Fibroblast of villous mesenchyme (primary cell): ENCODE measurements around the gene COMMD2. TPM values are rescaled to one million over a fixed set of nuclear protein-coding genes. Genes with fewer than 3 reads are reported as not detected.

Source experiments
- DNase-seq: peaks from one replicate; pipeline ENCODE4 v3.0.0-alpha.2; 2010; ENCODE audit warnings: low read depth
- H3K4me3 ChIP-seq: 2 replicates; pipeline ENCODE4 v1.5.1; 2011; ENCODE audit warnings: low read depth, mild to moderate bottlenecking, low read length
- total RNA-seq: library from RNA; depleted of rRNA; stranded (reverse); fragments of >200 nt; gene quantifications from 2 replicates; pipeline ENCODE4 v1.2.3, GENCODE V29; 2012
- TF ChIP-seq, protein P1 (sequence below): IDR thresholded peaks from 2 replicates; pipeline ENCODE4 v1.5.1; 2012; ENCODE audit warnings: low read depth, mild to moderate bottlenecking, low read length; ENCODE audit not compliant: insufficient read depth

COMMD2 gene
- total RNA-seq, 1 donor: 34.5 TPM

DNA sequence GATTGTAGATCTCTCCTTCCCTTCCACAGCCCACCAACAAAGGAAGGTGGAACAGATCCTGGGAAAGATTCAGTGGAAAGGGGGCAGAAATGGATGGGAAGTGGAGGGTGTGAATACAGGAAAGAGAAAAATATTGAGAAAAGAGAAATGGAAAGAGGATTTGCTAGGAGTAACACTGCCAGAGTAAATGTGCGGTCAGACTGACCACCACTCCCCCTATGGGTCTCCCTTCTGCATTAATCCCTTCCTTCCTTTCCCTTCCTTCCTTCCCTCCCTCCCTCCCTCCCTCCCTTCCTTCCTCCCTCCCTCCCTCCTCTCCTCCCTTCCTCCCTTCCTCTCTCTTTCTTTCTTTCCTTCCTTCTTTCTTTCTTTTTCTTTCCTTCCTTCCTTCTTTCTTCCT, 12.0 kb upstream of the COMMD2 start:
- no peak for DNase-seq
- TF ChIP-seq, protein P1, sequence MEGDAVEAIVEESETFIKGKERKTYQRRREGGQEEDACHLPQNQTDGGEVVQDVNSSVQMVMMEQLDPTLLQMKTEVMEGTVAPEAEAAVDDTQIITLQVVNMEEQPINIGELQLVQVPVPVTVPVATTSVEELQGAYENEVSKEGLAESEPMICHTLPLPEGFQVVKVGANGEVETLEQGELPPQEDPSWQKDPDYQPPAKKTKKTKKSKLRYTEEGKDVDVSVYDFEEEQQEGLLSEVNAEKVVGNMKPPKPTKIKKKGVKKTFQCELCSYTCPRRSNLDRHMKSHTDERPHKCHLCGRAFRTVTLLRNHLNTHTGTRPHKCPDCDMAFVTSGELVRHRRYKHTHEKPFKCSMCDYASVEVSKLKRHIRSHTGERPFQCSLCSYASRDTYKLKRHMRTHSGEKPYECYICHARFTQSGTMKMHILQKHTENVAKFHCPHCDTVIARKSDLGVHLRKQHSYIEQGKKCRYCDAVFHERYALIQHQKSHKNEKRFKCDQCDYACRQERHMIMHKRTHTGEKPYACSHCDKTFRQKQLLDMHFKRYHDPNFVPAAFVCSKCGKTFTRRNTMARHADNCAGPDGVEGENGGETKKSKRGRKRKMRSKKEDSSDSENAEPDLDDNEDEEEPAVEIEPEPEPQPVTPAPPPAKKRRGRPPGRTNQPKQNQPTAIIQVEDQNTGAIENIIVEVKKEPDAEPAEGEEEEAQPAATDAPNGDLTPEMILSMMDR: no peak

DNA sequence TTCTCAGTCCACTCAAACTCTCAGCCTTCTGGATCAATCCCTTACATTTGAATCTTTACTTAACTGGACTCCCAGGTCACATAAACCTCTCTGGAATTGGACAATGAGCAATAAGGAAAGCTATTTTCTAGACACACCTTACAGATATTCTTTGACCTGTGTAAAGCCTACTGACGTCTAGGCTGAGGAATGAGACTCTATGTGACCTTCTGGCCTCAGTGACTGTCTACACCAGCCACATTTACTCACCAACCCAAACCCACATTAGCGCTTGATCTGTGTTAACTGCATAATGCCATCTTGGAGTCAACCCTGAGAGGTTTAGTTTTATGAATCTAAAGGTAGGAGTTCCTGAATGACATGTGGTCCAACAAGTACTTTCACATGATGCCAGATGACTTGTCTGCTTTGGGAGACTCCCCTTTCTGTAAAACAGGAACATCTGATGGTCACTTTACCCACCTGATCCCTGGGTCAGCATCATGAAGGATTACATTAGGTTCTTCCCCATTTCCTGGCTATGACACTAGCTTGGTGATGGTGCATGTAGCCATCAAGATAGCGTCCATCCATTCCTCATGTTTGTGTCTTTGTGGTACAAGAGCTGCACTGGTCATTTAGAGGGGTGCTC, 11.4 kb upstream of the COMMD2 start:
- no peak for DNase-seq
- TF ChIP-seq, protein P1: no peak
- H3K4me3 ChIP-seq: no peak overlapping the region

More for the DNA sequence above, 12.0 kb upstream of the COMMD2 start:
- no peak overlapping the region for H3K4me3 ChIP-seq

DNA sequence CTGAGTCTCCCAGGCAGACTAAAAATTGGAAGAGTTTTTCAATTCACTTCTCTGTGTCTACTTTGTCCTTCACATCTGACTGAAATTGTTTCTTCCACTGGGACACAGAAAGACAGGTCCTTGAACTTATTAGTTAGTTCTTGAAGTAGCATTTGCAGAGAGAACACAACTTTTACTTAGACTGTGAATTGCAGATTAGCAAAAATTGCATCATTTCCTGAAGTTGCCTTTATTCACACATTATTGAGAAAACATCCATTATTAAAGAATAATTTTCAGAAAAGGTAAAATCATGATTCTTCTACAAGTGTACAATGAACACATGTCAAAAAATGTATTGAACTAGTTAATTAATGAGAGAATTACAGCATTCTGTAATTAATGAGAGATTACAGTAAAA, 1.4 kb upstream of the COMMD2 start:
- TF ChIP-seq, protein P1: no peak
- H3K4me3 ChIP-seq: no peak overlapping the region
- DNase-seq: no peak

DNA sequence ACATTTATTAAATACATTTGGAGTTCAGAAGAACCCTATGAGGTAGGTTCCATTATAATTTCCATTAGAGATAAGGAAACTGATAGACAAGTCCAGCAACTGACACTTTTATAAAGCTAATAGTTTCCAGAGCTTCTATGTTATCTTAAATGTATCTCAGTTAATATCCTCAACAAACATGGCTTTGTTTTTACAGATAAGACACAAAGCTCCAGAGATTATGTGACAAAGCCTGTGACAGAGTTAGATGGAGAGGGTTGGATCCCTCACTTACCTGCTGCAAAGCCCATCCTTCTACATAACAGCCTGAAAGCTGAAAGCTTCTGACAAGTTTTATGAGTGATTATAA, 473 bp upstream of the COMMD2 start:
- H3K4me3 ChIP-seq: peak overlapping the region; percentile 94
- no peak for DNase-seq
- TF ChIP-seq, protein P1: no peak

DNA sequence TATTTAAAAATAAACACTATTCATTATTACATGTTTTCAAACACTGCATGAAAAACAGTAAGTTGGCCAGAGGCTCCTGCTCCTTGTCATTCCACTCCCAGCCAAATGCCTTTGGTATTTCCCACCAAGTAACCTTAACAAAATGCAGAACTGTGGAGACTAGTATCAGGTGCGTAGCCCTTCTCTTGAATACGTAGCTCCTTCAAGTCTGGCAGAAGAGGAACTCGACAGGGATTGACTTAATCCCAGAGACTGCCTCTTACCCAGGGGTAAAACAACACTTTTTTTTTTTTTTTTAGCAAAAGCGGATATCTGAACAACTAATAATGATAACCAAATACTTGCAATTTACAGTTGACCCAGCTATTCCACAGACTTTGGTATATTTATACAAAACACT, 738 bp downstream of the COMMD2 start:
- DNase-seq: no peak
- H3K4me3 ChIP-seq: peak overlapping the region; percentile 94
- TF ChIP-seq, protein P1: no peak

DNA sequence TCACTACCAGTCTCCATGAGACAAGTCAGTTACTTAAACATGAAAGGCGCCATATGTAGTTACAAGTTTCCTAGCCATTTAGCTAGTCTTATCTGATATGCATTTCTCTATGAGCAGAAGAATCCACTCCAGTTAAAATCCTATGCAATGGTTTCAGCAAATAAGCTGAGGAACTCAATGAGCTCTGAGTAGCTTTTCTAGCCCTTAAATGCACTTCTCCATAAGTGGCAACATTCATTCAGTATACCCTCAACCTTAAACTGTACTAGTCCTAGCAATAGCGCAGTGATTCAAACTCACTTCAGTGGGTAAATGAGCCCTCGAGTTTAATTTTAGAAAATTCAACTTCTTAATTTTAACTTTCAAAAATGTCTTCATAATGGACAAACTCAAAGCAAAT, 7.7 kb downstream of the COMMD2 start:
- TF ChIP-seq, protein P1: no peak
- H3K4me3 ChIP-seq: no peak overlapping the region
- no peak for DNase-seq

DNA sequence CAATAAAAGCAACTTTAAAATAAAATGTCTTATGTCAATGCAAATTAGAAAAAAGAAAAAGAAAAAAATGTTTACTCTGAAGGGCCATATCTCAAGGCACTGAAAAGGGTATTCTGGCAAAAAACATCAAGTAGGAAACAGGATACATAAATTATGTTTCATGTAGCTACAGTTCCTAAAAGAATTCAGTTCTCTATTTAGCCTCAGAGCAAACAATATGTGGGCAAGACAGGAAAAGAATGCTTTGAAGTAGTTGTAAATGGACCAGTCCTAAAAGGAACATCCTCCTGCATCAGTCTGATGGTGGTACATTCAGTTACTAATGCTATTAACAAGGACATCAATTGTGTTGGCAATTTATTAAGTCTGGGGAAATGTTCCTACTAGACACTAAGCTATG, 8.1 kb downstream of the COMMD2 start:
- TF ChIP-seq, protein P1: no peak
- DNase-seq: no peak
- H3K4me3 ChIP-seq: no peak overlapping the region
